Osteocyte (in vitro differentiated cells): ENCODE results near the gene CENPF. TPM values are rescaled to one million over a fixed set of nuclear protein-coding genes. Genes with fewer than 3 reads are reported as not detected.

Experiments used
- DNase-seq: peaks from one replicate; pipeline ENCODE4 v3.0.0; 2021; ENCODE audit warnings: mixed read lengths; ENCODE audit not compliant: unreplicated experiment; ENCODE audit errors: extremely low spot score
- H3K27ac Mint-ChIP-seq: one replicate; pipeline ENCODE4 v1.8.0; 2021; ENCODE audit warnings: mild to moderate bottlenecking, mixed read lengths; ENCODE audit not compliant: unreplicated experiment
- H3K27me3 Mint-ChIP-seq: one replicate; pipeline ENCODE4 v1.8.0; 2021; ENCODE audit warnings: mixed read lengths; ENCODE audit not compliant: unreplicated experiment
- H3K36me3 Mint-ChIP-seq: one replicate; pipeline ENCODE4 v1.8.0; 2021; ENCODE audit warnings: mixed read lengths; ENCODE audit not compliant: unreplicated experiment
- H3K4me1 Mint-ChIP-seq: one replicate; pipeline ENCODE4 v1.8.0; 2021; ENCODE audit warnings: mixed read lengths; ENCODE audit not compliant: unreplicated experiment
- H3K4me3 Mint-ChIP-seq: one replicate; pipeline ENCODE4 v1.8.0; 2021; ENCODE audit warnings: mild to moderate bottlenecking, moderate library complexity, mixed read lengths; ENCODE audit not compliant: unreplicated experiment
- H3K9me3 Mint-ChIP-seq: one replicate; pipeline ENCODE4 v1.8.0; 2021; ENCODE audit warnings: mixed read lengths; ENCODE audit not compliant: unreplicated experiment
- total RNA-seq: library from RNA; stranded (reverse); gene quantifications from 2 replicates; pipeline ENCODE4 v1.2.1, GENCODE V29; 2021
- TF ChIP-seq, protein P1 (sequence below): fragments of 200-600 bp; sonication (generic); IDR thresholded peaks from 2 replicates; pipeline ENCODE4 v1.5.0; 2021; ENCODE audit warnings: antibody characterized with exemption, mild to moderate bottlenecking, moderate library complexity

The CENPF gene
- total RNA-seq, 1 donor from 2014 or later: 21.5 TPM

DNA sequence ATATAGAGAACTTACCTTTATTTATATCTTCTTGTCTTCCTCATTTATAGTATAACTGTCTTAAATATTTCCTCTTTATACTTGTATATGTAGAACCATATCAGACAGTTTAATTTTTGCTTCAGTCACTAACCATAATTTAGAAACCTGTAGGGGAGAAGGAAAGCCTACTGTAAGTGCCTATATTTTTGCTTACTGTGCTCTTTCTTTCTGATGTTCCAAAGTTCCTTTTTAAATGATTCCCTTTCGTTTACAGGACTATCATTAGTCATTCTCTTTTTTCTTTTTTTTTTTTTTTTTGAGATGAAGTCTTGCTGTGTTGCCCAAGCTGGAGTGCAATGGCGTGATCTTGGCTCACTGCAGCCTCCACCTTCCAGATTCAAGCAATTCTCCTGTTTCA is 109.7 kb downstream of the CENPF start:
- no peaks in the 10 kb centered on the region for H3K4me1 Mint-ChIP-seq
- H3K9me3 Mint-ChIP-seq: no peaks in the 10 kb centered on the region
- H3K4me3 Mint-ChIP-seq: no peak overlapping the region
- H3K36me3 Mint-ChIP-seq: no peaks in the 10 kb centered on the region
- H3K27ac Mint-ChIP-seq: no peak overlapping the region
- H3K27me3 Mint-ChIP-seq: peaks cover 42% of the 10 kb centered on the region
- DNase-seq: no peak
- TF ChIP-seq, protein P1, sequence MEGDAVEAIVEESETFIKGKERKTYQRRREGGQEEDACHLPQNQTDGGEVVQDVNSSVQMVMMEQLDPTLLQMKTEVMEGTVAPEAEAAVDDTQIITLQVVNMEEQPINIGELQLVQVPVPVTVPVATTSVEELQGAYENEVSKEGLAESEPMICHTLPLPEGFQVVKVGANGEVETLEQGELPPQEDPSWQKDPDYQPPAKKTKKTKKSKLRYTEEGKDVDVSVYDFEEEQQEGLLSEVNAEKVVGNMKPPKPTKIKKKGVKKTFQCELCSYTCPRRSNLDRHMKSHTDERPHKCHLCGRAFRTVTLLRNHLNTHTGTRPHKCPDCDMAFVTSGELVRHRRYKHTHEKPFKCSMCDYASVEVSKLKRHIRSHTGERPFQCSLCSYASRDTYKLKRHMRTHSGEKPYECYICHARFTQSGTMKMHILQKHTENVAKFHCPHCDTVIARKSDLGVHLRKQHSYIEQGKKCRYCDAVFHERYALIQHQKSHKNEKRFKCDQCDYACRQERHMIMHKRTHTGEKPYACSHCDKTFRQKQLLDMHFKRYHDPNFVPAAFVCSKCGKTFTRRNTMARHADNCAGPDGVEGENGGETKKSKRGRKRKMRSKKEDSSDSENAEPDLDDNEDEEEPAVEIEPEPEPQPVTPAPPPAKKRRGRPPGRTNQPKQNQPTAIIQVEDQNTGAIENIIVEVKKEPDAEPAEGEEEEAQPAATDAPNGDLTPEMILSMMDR: no peak

Other genes with a start within 250 kb of the CENPF start
- 140 and 142 TPM in 2 replicates for gene PTPN14, start 51.6 kb upstream of the CENPF start, total RNA-seq